ENCODE measurements around the gene SELP.
"Not testable (repeated sequence)": the region's sequence is repeated elsewhere in the genome, so short reads cannot be mapped to it uniquely, and the experiment has no call there.

The SELP gene

DNA sequence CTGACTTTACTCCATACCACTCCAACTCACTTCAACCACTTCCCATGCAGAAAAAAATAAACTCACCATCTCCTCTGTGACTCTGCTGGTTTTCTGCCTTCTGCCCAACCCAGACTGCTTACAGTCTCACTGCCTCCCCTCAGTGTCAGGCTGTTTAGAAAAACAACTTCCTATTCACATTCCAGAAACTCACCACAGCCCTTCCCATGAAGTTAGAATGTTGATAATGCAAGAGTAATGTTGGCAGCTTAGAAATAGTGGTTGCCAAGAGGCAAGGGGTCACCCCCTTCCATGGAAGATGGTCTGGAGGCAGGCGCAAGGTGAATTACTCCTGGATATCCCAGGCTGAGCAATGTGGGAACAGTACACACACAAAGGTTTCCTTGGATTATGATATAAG lies at the start of gene SELP:
Gene SELP (minus strand): TSS at position 119 of the 400 bp plus-strand sequence. CDS start 50 bp downstream, at position 69.
- DNase-seq (ENCODE audit: low spot score), result no peak

DNA sequence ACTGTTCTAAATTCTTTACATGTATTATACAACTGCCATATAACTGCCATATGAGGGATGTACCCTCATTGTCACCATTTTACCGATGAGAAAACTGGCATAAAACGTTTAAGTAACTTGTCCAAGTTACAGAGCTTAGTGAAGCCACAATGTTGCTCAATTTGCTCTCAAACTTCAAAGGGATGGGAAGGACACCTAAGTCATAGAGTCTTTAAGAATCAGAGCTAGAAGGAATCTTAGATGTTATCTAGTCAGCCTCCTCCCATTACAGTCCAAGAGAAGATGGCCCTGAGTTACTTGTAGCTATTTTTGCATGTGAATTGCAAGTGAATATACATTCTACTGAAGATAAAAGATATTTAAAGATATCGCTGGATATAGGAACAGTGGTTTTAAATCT lies 49.8 kb upstream of the SELP start:
- DNase-seq (ENCODE audit: low spot score), result no peak

DNA sequence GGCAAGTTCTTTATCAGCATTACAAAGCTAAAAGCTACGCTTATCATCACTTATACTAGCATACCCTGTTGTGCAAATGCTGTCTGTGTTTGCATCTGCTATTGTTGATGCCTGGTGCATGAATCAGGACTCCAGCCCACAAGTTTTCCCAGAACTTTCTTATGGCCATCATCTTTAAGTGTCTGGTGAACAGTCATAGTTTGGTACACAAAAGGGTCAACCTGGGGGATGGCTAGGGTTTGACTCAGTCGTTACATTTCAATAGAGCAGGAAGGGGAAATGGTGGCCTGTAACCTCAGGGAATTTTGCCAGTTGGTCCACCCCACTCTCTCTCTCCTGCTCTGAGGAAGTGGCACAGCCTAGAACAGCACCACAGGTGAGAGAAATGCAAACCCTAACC lies 46.1 kb upstream of the SELP start:
- DNase-seq (ENCODE audit: low spot score), result no peak

DNA sequence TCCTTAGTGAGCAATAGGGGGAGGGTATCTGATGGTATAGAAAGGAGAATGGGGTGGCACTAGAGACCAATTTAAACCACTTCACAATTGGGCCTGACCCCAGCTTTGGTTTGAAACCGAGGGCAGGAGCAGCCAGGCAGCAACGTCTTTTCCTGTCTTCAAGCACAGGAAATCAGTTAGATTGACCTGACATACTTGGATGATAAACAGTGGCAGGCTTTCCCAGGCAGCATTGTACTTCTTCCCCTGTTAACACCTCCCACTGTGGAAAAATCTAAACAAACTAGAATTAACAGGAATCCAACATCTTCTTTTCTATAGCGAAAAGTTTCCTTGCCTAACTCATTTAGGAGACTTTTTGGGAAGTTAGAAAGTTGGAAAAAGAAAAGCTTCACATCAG lies 40.9 kb upstream of the SELP start:
- DNase-seq (ENCODE audit: low spot score), result no peak

DNA sequence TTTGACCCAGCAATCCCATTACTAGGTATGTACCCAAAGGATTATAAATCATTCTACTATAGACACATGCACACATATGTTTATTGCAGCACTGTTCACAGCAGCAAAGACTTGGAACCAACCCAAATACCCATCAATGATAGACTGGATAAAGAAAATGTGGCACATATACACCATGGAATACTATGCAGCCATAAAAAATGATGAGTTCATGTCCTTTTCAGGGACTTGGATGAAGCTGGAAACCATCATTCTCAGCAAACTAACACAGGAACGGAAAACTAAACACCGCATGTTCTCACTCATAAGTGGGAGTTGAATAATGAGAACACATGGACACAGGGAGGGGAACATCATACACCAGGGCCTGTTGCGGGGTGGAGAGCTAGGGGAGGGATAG lies 40.3 kb upstream of the SELP start:
- not testable (repeated sequence) for DNase-seq (ENCODE audit: low spot score)

DNA sequence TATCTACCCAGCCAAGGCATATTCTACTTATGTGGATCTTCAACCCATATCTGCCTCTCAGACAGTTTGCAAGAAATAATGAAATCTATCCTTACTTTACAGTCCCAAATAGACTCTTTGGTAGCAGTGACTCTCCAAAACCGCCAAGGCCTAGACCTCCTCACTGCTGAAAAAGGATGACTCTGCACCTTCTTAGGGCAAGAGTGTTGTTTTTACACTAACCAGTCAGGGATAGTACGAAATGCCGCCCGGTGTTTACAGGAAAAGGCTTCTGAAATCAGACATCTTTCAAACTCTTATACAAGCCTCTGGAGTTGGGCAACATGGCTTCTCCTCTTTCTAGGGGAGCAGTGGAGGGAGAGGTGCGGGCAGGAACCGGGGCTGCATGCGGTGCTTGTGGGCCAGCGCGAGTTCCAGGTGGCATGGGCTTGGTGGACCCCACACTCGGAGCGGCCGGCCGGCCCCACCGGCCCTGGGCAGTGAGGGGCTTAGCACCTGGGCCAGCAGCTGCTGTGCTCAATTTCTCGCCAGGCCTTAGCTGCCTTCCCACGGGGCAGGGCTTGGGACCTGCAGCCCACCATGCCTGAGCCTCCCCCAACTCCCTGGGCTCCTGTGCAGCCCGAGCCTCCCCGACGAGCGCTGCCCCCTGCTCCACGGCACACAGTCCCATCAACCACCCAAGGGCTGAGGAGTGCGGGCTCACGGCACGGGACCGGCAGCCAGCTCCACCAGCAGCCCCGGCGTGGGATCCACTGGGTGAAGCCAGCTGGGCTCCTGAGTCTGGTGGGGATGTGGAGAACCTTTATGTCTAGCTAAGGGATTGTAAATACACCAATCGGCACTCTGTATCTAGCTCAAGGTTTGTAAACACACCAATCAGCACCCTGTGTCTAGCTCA lies 38.0 kb upstream of the SELP start:
- DNase-seq (ENCODE audit: low spot score), result peak; percentile 23

DNA sequence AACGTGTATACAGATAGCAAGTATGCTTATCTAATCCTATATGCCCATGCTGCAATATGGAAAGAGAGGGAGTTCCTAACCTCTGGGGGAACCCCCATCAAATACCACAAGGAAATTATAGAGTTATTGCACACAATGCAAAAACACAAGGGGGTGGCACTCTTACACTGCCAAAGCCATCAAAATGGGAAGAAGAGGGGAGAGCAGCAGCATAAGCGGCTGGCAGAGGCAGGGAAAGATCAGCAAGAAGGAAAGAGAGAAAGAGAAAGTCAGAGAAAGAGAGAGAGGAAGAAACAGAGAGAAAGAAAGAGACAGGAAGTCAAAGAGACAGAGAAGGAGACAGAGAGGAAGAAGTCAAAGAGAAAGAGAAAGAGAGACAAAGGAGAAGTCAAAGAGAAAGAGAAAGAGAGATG lies 37.3 kb upstream of the SELP start:
- not testable (repeated sequence) for DNase-seq (ENCODE audit: low spot score)

DNA sequence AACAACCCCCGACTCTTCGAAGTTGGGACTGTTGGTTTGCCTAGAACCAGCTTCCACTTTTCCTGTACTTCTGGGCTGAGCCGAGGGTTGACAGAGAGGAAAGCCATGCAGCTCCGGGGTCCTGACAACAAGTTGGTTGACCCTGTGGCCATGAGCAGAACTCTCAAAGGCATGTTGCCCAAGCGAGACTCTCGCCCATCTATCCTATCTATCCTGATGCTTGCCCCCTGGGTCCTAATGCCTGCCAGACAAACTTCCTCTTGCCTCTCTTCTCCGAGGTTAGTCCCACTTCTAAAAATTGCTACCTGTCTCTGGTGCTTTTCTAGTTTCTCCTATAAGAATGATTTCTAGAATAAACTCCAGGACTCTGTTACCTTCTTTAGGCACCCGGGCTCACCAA lies 32.8 kb upstream of the SELP start:
- not testable (repeated sequence) for DNase-seq (ENCODE audit: low spot score)

DNA sequence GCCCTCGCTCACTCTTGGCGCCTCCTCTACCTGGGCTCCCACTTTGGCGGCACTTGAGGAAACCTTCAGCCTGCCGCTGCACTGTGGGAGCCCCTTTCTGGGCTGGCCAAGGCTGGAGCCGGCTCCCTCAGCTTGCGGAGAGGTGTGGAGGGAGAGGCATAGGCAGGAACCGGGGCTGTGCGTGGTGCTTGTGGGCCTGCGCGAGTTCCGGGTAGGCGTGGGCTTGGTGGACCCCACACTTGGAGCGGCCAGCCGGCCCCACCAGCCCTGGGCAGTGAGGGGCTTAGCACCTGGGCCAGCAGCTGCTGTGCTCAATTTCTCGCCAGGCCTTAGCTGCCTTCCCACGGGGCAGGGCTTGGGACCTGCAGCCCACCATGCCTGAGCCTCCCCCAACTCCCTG lies 31.1 kb upstream of the SELP start:
- DNase-seq (ENCODE audit: low spot score), result not testable (repeated sequence)

DNA sequence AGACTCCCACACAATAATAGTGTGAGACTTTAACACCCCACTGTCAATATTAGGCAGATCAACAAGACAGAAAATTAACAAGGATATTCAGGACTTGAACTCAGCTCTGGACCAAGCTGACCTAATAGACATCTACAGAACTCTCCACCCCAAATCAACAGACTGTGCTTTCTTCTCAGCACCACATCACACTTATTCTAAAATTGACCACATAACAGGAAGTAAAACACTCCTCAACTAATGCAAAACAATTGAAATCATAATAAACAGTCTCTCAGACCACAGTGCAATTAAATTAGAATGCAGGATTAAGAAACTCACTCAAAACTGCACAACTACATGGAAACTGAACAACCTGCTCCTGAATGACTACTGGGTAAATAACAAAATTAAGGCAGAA lies 28.9 kb upstream of the SELP start:
- DNase-seq (ENCODE audit: low spot score), result not testable (repeated sequence)

DNA sequence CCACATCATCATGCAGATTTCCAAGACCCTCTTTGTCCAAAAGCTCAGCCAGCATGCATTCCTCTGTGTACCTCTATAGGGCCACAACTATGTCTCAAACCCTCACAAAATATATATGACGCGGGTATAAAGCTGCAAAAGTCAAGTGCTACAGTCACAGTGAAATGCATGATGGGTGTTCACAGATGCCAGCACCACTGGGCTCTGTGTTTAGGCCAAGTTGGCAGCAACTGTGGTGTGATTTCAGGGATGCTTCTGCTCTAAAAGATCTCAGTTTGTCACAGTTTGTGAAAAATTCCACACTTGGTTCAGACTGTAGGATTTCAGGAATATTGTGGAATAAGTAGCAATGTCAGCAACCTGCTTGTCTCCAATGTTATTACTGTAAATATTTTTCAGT lies 23.9 kb upstream of the SELP start:
- DNase-seq (ENCODE audit: low spot score), result no peak

DNA sequence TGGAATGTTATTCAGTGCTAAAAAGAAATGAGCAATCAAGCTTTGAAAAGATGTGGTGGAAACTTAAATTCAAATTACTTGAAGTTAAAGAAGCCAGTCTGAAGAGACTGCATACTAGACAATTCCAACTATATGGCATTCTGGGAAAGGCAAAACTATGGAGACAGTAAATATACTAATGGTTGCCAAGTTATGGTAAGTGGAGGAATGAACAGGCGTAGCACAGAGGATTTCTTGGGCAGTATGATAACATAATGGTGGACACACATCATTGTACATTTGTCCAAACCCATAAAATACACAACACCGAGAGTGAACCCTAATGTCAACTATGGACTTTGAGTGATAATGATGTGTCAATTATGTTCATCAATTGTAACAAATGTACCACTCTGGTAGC lies 21.1 kb upstream of the SELP start:
- no peak for DNase-seq (ENCODE audit: low spot score)

DNA sequence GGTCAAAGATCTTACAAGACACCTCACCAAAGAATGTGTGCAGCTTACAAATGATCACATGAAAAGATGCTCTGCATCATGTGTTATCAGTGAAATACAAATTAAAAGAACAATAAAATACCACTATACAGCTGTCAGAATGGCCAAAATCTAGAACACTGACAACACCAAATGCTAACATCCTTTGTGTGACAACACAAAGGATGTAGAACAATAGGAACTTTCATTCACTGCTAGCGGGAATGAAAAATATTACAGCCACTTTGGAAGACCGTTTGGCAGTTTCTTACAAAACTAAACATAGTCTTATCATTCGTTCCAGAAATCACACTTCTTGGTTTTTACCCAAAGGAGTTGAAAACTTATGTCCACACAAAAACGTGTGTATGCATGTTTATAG lies 20.6 kb upstream of the SELP start:
- no peak for DNase-seq (ENCODE audit: low spot score)

DNA sequence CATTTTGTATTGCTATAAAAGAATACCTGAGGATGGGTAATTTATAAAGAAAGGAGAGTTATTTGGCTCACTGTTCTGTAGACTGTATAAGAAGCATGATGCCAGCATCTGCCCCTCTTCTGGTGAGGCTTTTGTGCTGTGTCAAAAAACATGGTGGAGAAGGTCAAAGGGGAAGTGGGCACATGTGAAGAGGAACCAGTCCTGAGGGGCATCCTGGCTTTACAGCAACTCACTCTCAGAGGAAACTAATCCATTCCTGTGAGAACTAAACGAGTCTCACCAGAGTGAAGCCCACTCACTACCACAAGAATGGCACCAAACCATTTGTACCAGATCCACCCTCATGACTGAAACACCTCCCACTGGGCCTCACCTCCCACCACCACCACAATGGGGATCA lies 18.8 kb upstream of the SELP start:
- no peak for DNase-seq (ENCODE audit: low spot score)

DNA sequence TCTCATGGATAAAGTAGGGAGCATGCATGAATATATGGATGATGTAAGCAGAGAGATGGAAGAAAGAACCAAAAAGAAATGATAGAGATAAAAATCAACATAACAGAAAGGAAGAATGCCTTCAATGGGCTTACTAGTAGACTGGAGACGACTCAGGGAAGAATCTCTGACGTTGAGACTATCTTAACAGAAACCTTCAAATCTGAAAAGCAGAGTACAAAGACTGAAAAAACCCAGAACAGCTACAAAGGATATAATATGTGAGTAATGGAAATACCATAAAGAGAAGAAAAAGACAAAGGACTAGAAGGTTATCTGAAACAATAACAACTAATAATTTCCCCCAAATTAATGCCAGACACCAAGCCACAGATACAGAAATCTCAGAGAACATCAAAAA lies 18.3 kb upstream of the SELP start:
- DNase-seq (ENCODE audit: low spot score), result no peak

DNA sequence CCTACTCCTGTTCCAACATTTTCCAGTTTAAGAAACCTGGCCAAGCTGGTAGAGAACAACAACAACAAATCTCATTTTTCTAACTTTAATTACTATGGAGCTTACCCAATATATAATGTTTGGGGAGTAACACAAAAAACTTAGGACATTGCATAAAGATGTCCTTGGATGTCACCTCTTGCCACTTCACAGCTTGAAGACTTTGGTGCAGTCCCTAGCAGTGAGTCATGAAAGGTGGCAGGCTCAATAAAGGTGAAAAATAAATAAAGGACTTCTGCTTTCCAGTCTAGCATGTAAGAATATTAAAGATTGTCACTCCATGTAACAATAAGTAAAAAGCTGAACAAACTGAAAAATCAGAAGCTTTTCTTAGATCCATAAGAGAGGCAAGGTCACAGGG lies 17.6 kb upstream of the SELP start:
- no peak for DNase-seq (ENCODE audit: low spot score)

DNA sequence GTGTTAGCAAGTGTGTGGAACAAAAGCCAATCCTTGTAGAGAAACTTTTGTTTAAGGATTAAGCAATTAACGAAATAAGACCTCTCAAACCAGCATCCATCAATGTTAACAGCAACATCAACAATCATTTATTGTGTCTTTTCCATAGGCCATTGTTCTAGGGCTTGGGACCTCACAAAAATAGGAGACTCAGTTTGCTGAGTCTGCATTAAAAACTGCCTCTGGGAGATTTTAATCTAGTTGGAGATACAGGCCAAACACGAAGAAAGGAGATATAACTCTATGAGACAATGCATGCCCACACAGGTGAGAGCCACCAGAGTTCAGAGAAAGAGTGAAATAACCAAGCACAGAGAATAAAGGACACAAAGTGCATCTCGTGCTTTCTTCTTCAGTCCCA lies 14.4 kb upstream of the SELP start:
- DNase-seq (ENCODE audit: low spot score), result no peak

DNA sequence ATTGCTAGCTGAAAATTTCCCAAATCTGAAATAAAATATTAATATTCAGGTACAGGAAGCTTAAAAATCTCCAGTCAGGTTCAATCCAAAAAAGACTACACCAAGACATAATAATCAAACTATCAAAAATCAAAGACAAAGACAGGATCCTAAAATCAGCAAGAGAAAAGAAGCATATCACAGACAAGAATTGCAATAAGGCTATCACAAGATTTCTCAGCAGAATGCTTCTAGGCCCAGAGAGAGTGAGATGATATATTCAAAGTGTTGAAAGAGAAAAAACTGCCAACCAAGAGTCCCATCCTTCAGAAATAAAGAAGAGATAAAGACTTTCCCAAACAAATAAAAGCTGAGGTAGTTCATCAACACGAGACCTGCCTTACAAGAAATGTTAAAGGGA lies 5.0 kb upstream of the SELP start:
- no peak for DNase-seq (ENCODE audit: low spot score)

DNA sequence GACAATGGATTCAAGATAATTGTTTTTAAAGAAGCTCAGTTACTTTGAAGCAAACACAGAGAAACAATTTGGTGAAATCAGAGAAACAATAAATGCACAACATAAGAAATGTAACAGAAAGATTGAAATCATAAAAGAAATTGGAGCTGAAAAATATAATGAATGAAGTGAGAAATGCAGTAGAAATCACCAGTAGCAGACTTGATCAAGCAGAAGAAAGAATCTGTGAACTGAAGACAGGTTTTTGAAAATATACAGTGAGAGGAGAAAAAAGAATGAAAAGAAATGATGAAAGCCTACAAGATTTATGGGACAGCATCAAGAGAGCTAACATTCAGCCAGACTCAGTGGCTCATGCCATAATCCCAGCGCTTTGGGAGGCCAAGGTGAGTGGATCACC lies 4.2 kb upstream of the SELP start:
- no peak for DNase-seq (ENCODE audit: low spot score)

DNA sequence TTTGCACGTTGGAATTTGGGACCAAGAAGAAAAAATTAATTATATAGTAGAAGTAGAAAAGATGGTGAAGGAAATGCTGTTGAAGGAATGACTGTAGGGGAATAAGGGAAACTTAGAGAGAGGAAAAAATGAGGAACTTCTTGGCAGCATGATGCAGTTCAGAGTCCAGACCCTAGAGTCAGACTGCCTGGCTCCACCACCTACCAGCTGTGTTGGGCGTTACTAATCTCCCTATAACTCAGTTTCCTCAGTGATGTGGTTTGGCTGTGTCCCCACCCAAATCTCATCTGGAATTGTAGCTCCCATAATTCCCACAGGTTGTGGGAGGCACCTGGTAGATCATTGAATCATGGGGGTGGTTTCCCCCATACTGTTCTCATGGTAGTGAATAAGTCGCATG lies 1.3 kb upstream of the SELP start:
- no peak for DNase-seq (ENCODE audit: low spot score)

DNA sequence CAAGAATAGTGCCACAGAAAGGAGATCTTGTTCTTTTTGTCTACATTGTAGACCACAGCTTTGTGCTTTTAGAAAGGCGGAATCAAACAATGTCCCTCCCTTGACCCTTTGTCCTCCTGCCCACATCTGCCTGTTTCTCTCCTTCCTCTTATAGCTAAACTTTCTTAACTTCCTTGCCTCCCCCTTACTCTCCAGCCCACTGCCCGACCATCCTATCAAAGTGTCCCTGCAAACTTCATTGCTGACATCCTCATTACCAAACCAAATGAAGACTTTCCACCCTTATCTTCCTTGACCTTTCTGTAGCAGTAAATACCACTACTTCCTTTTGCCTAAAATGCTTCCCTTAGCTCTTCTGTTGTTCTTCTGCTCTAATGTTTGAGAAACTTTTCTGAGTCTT lies 5.0 kb downstream of the SELP start:
- no peak for DNase-seq (ENCODE audit: low spot score)

DNA sequence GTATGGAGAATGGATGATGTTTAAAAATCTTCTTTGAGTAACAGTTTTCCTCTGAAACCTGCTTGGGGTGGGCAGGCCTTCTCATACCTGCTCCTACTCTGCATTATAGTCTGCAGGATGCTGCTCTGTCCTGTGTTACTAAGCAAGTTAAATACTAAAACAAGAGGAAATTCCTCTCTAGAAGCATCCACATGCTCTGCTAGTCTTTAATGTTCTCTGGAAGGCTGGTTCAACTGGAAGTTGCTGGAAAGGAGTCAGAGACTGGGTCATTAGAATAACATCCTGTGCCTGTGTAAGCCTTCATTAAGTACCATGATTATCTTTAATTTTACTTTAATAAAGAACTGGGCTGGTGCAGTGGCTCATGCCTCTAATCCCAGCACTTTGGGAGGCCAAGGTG lies 5.8 kb downstream of the SELP start:
- no peak for DNase-seq (ENCODE audit: low spot score)

DNA sequence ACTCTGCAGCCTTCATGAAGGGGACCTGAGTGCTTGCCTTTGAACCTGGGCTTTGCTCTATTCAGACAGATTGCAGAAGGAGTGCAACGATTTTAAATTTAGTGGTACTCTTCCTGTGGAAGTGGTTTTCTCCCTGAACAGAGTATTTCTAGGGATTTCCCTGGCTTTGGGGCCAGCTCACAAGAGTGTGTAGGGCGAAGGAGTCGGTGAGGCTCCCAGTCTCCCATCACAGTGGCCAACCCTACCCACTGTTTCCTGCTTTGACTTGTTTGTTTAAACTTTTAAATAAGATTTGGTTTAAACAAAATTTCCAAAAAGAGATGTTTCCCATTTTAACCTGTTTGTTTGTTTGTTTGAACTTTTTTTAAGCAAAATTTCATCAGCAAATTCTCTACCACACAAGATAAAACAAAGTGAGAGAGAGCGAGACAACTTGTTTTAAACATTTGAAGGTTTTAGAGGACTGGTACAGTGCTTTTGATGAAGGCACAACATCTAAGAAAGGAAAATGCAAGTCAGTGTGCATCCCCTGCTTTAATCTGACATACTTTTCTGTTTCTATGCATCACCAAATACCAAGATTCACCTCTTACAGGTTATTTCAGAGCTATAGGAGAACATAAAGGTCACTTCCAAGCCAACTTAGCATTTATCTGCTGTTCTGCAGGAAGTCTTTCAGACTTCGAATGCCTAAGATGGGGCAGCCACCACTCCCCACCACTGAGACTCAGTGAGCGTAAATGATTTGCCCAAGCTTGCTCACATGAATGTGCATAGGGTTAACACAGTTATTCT lies 6.6 kb downstream of the SELP start:
- no peak for DNase-seq (ENCODE audit: low spot score)
